Sigmoid colon (tissue), 7 donors: ENCODE results near the gene IRF5. TPM values are rescaled to one million over a fixed set of nuclear protein-coding genes. Genes with fewer than 3 reads are reported as not detected.

Experiments
- DNase-seq: peaks from one replicate; pipeline ENCODE4 v3.0.0-alpha.2; 2019
- H3K27ac ChIP-seq, 4 donors: fragments of 200-600 bp; sonication (generic); one replicate each; pipeline ENCODE4 v1.5.1; 2016 to 2019; ENCODE audit warnings: mild to moderate bottlenecking in 1 of 4
- H3K27me3 ChIP-seq, 3 donors: fragments of 200-600 bp; sonication (generic); one replicate each; pipeline ENCODE4 v1.5.1; 2019; ENCODE audit warnings: mild to moderate bottlenecking in 1 of 3
- H3K36me3 ChIP-seq, 4 donors: fragments of 200-600 bp; sonication (generic); one replicate each; pipeline ENCODE4 v1.5.1; 2016 to 2019
- H3K4me1 ChIP-seq, 4 donors: fragments of 200-600 bp; sonication (generic); one replicate each; pipeline ENCODE4 v1.5.1; 2017 to 2019
- H3K4me3 ChIP-seq, 4 donors: fragments of 200-600 bp; sonication (generic); one replicate each; pipeline ENCODE4 v1.5.1; 2017 to 2019; ENCODE audit warnings: mild to moderate bottlenecking in 2 of 4, moderate library complexity in 1 of 4
- H3K9me3 ChIP-seq, 4 donors: fragments of 200-600 bp in 3 of 4; sonication (generic) in 3 of 4; one replicate each; pipeline versions ENCODE4 v1.5.1 to v1.6.1; 2013 to 2019
- CTCF ChIP-seq, 4 experiments: fragments of 450-650 bp in 3 of 4; fragments of 200-600 bp in 1 of 4; IDR thresholded peaks; one replicate each; pipeline ENCODE4 v1.5.1; 2016 to 2019; ENCODE audit warnings: antibody characterized with exemption in 4 of 4, mild to moderate bottlenecking in 3 of 4, moderate library complexity in 2 of 4
- EP300 ChIP-seq, 4 donors: sonication (generic); formaldehyde crosslinking; IDR thresholded peaks; one replicate each; pipeline ENCODE4 v1.6.1; 2017; ENCODE audit warnings: antibody characterized with exemption in 4 of 4
- POLR2A ChIP-seq, 2 donors: fragments of 450-650 bp; IDR thresholded peaks; one replicate each; pipeline ENCODE4 v1.6.1; 2016; ENCODE audit warnings: antibody characterized with exemption in 2 of 2, mild to moderate bottlenecking in 2 of 2, moderate library complexity in 2 of 2
- POLR2AphosphoS5 ChIP-seq, 4 donors: sonication (generic); formaldehyde crosslinking; IDR thresholded peaks; one replicate each; pipeline ENCODE4 v1.6.1; 2017; ENCODE audit warnings: antibody characterized with exemption in 4 of 4
- WGBS, 2 donors: extraction: QIAGEN DNeasy Blood & Tissue Kit; methylation state at CpG; one replicate each; pipeline ENCODE4 v1.1.7; 2013; 5-methylcytosine and 5-hydroxymethylcytosine counted together
- intact Hi-C: fragments of 100-400 bp; cut with DNase I; formaldehyde crosslinking; loops from one replicate; pipeline ENCODE4 v1.15.1; 2023
- polyA plus RNA-seq, 3 donors: library from polyadenylated mRNA; stranded (reverse); fragments of 200-250 nt; gene quantifications; one replicate each; pipeline ENCODE4 v1.2.3, GENCODE V29; 2013
- total RNA-seq, 4 donors: library from RNA; depleted of rRNA; stranded (reverse); fragments of >200 nt; gene quantifications; one replicate each; pipeline ENCODE4 v1.1.0, GENCODE V29; 2016
- donor health status: healthy with polysubstance abuse.
- donor health status: Bipolar disorder and iron deficiency.
- donor health status: healthy.

IRF5 gene
- total and polyA plus RNA-seq, 7 donors: 4.6 to 15.3 (median 6.6) TPM

- H3K4me3 ChIP-seq: no peak overlapping the region
- intact Hi-C loops: no loop called here
- no peak for TF ChIP-seq POLR2AphosphoS5 (IDR thresholded peaks at IDR 0.05)
- TF ChIP-seq EP300 (IDR thresholded peaks at IDR 0.05): no peak
- no peak for TF ChIP-seq POLR2A (IDR thresholded peaks at IDR 0.05)
- TF ChIP-seq CTCF (IDR thresholded peaks at IDR 0.05): no peak
- H3K27me3 ChIP-seq: peaks cover 0 to 19% (median 8%) of the 10 kb centered on the region in 3 donors
- WGBS, 2 donors: 75 to 86% methylated on average over 16 of the region's 16 CpGs
- no peaks in the 10 kb centered on the region for H3K9me3 ChIP-seq
- H3K27ac ChIP-seq: no peak overlapping the region
- H3K36me3 ChIP-seq: no peaks in the 10 kb centered on the region
- H3K4me1 ChIP-seq: no peaks in the 10 kb centered on the region
- DNase-seq: peak; percentile 40
Measured at GRCh38 chr7:128922496-128923410, 15.0 kb upstream of the IRF5 start.

- Histone ChIP-seq H3K36me3 (no peaks in the 10 kb centered on the region), H3K27me3 (peaks cover 0 to 12% (median 5%) of the 10 kb centered on the region in 3 donors)
Measured at GRCh38 chr7:128923411-128923800, 14.3 kb upstream of the IRF5 start.

GRCh38 chr7:128924707-128925588 is 12.8 kb upstream of the IRF5 start:
- 59 to 84% methylated on average over 8 of the region's 8 CpGs for WGBS, 2 donors
- H3K27me3 ChIP-seq: peaks cover 0 to 7% (median 0%) of the 10 kb centered on the region in 3 donors
- H3K27ac ChIP-seq: no peak overlapping the region
- H3K36me3 ChIP-seq: no peaks in the 10 kb centered on the region
- intact Hi-C loops: no loop called here
- TF ChIP-seq POLR2AphosphoS5 (IDR thresholded peaks at IDR 0.05) (no peak), POLR2A (IDR thresholded peaks at IDR 0.05) (no peak), CTCF (IDR thresholded peaks at IDR 0.05) (no peak), EP300 (IDR thresholded peaks at IDR 0.05) (no peak)
- H3K9me3 ChIP-seq: no peaks in the 10 kb centered on the region
- no peak overlapping the region for H3K4me3 ChIP-seq
- DNase-seq: no peak
- no peaks in the 10 kb centered on the region for H3K4me1 ChIP-seq

More at GRCh38 chr7:128923411-128923800, 14.3 kb upstream of the IRF5 start:
- TF ChIP-seq CTCF (IDR thresholded peaks at IDR 0.05): no peak
- TF ChIP-seq EP300 (IDR thresholded peaks at IDR 0.05): no peak
- Histone ChIP-seq H3K4me1 (no peaks in the 10 kb centered on the region), H3K9me3 (no peaks in the 10 kb centered on the region), H3K4me3 (no peak overlapping the region), H3K27ac (no peak overlapping the region)
- intact Hi-C loops: no loop called here
- WGBS, 2 donors: 59 to 83% methylated on average over 5 of the region's 5 CpGs
- peak; percentile 14 for DNase-seq

- Histone ChIP-seq H3K36me3 (no peaks in the 10 kb centered on the region), H3K27ac (no peak overlapping the region), H3K4me3 (no peak overlapping the region), H3K9me3 (no peaks in the 10 kb centered on the region), H3K27me3 (peaks cover 0 to 19% (median 4%) of the 10 kb centered on the region in 3 donors), H3K4me1 (no peaks in the 10 kb centered on the region)
- 94 to 97% methylated on average over 8 of the region's 8 CpGs for WGBS, 2 donors
- intact Hi-C loops: no loop called here
- peak; percentile 36 for DNase-seq
- no peak for TF ChIP-seq POLR2A (IDR thresholded peaks at IDR 0.05)
- no peak for TF ChIP-seq POLR2AphosphoS5 (IDR thresholded peaks at IDR 0.05)
Measured at GRCh38 chr7:128928159-128928813, 9.4 kb upstream of the IRF5 start.
